DMS114 treated with DMSO at 0.1 percent for 48 hours (cell line): ENCODE measurements around the gene LCN15.
"Not testable (repeated sequence)": the region's sequence is repeated elsewhere in the genome, so short reads cannot be mapped to it uniquely, and the experiment has no call there.

Experiments used
- DNase-seq: peaks from one replicate; lab custom pipeline; 2025; ENCODE audit not compliant: unreplicated experiment; lab: John Stamatoyannopoulos, UW

The LCN15 gene

DNA sequence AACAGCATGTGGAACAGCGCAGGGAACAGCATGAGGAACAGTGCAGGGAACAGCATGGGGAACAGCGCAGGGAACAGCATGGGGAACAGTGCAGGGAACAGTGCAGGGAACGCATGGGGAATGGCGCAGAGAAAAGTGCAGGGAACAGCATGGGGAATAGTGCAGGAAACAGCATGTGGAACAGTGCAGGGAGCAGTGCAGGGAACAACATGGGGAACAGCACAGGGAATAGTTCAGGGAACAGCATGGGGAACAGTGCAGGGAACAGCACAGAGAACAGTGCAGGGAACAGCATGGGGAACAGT, 8.2 kb downstream of the LCN15 start:
- no peak for DNase-seq

DNA sequence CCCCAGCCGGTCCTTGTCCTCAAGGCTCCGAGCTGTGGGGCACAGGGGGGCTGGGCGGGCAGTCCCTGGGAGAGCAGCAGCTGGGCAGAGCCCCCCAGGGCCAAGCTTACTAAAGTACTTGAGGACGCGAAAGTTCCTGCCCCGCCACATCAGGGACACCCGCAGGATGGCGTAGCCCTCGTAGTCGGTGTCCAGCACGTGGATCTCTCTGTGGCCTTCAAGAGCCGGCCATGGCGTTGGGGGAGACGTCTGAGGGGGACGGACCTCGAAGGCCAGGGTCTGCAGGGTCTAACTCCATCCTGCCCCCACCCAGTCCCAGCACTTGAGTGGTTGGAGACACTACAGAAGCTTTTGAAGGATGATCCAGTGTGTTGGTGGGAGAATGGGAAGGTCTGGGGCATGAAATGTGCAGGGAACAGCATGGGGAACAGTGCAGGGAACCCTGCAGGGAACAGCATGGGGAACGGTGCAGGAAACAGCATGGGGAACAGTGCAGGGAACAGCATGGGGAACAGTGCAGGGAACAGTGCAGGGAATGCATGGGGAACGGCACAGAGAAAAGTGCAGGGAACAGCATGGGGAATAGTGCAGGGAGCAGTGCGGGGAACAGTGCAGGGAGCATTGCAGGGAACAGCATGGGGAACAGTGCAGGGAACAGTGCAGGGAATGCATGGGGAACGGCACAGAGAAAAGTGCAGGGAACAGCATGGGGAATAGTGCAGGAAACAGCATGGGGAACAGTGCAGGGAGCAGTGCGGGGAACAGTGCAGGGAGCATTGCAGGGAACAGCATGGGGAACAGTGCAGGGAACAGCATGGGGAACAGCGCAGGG, 8.8 kb downstream of the LCN15 start:
- DNase-seq, result not testable (repeated sequence)

GRCh38 chr9:136754626-136755301, 9.6 kb downstream of the LCN15 start:
- DNase-seq, result no peak

DNA sequence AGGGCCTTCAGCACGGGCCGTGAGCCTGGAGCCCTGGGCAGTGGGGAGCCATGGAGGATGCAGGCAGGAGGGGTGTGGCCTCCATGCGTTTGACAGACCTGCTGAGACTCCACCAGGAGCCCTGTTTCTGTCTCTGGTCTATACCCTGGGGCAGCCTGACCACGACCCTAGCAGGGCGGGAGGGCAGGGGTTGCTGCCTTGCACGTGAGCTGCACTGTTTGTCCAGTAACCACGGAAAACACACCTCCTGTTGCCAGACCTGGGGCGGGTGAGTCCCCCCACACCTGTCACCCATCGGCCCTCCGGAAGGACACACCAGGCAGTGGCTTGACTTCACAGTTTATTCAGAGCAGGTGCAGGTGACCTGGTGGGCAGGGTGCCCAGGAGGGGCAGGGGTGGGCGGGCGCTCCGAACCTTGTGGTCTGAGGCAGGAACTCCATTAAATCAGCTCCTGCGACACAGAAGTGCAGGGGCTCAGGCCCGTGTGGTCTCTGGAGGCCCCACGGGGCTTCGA, 10.2 kb downstream of the LCN15 start:
- DNase-seq, result no peak

- no peak for DNase-seq
Observed at GRCh38 chr9:136753371-136754058, 10.8 kb downstream of the LCN15 start.

- DNase-seq, result no peak
Observed at GRCh38 chr9:136751814-136752213, 12.5 kb downstream of the LCN15 start.

GRCh38 chr9:136751244-136751643, 13.1 kb downstream of the LCN15 start:
- DNase-seq, result no peak

- DNase-seq, result no peak
Observed at GRCh38 chr9:136750526-136750925, 13.8 kb downstream of the LCN15 start.

GRCh38 chr9:136748666-136749611, 15.4 kb downstream of the LCN15 start:
- DNase-seq, result no peak

- no peak for DNase-seq
Observed at GRCh38 chr9:136748201-136748600, 16.1 kb downstream of the LCN15 start, which contains the start of gene LCN6. Gene LCN6, minus strand, starts transcription at chr9:136748525. Its CDS starts 42 bp downstream, at chr9:136748483.

- DNase-seq, result no peak
Observed at GRCh38 chr9:136747161-136748060, 16.9 kb downstream of the LCN15 start.

DNA sequence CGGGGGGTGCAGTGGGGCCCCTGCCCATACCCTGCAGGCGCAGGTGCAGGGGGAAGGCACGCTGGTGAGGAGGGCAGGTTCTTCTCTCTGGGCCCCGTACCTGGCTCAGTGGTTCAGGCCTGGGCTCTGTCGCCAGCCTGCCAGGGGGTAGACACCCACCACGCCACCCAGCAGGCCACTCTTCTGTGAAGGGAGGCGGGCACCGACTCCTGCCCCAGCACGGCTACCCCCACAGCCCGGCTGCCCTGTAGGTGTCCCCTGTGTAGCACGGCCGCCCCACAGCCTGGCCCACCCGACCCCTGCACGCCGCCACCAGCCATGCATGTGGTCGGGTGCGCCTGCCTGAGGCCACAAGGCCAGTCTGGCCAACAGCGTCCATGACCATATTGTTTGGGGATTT, 17.7 kb downstream of the LCN15 start:
- DNase-seq, result no peak

- no peak for DNase-seq
Observed at GRCh38 chr9:136746155-136746490, 18.2 kb downstream of the LCN15 start.

DNA sequence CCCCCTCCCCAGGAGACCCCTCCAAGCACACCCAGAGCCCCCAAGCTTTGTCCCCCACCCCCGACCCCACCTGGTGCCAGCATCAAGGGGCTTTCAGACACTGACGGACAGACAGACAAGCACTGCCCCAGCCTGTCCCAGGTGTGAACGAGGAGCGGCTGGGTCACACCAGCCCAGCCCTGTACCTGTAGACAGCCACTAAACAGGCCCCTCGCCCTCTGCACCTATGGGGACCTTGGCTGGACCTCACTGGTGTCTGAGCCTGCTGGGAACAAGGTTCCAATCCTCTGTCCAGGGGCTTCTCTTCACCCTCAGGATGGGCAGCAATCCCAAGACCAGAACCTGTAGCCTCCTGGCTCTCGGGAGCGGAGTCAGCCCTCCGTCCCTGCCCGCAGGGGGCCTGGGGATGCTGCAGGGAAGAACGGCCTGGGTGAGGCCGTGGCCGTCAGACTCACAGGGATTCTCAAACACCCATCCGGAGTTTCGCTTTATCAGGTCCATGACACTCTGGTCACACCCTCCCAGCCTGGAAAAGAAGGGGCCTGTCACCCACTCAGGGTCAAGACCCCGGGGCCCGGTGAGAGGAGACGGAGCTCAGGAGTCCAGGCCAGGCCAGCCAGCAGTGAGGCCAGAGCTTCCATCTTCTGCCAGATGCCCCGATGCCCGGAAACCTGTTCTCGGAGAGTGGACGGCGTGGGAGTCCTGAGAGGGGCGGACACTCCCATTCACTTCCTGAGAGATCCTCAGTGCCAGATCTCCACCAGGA, 18.7 kb downstream of the LCN15 start:
- DNase-seq, result no peak

DNA sequence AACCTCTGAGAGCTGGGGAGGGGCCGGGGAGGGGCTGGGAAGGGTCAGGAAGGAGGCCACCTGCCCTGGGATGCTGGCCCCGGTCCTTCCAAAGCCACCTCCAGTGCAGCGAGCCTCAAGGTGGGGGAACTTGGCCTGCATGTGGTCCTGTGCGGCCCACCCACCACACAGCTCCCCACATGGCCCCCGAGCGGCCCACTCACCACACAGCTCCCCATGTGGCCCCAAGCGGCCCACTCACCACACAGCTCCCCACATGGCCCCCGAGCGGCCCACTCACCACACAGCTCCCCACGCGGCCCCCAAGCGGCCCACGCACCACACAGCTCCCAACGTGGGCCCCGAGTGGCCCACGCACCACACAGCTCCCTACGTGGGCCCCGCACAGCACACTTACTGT, 19.5 kb downstream of the LCN15 start:
- DNase-seq, result no peak

DNA sequence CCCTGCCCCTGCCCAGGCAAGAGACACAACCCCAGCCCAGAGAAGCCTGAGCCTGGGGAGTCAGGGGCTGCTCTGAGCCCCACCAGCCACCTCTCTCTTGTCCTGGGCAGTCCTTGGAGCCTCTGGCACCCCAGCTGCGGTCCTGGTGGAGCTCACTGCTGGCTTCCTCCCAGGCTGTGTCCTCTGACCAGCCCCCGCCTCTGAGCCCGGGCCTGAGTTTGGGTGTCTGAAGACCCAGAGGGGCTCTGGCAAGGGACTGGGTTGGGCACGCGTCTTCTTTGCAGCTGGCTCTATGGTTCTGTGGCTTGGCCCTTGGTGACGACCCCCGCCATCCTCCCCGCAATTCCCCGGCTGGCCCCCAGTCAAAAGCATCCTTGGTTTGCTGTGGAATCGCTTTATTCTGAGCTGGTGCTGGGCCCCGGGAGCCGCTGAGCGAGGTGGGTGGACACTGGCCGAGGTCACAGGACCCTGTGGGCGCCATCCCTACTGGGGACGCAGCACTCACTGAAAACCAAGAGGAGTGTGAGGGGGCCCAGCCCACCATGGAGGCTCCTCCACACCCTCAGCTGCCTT, 20.6 kb downstream of the LCN15 start:
- DNase-seq, result no peak

GRCh38 chr9:136742591-136743391, 21.5 kb downstream of the LCN15 start, which contains the start of gene LCN10:
Gene LCN10, minus strand, starts transcription at chr9:136742940. Its CDS starts 37 bp downstream, at chr9:136742903.
- DNase-seq, result no peak
